PC-3 (cell line): ENCODE data around the gene LRRC3. TPM values are rescaled to one million over a fixed set of nuclear protein-coding genes. Genes with fewer than 3 reads are reported as not detected.
A peak's percentile ranks its signal among the peaks of the same experiment; 100 is the strongest.

ENCODE experiments used
- ATAC-seq: fragments of 200-7000 bp; cut with Tn5 transposase; 2 replicates; pipeline ENCODE4 v1.9.1; 2020; ENCODE audit warnings: mild to moderate bottlenecking, moderate library complexity
- Bru-seq: library from RNA; stranded (reverse); fragments of 400-500 nt; gene quantifications from one replicate; lab custom pipeline; 2021; lab: Mats Ljungman, UMichigan
- BruChase-seq, 2 experiments: library from RNA; stranded (reverse); fragments of 400-500 nt; gene quantifications; one replicate each; lab custom pipeline; 2021; lab: Mats Ljungman, UMichigan
- BruUV-seq: library from RNA; stranded (reverse); fragments of 400-500 nt; replicated peaks from 2 replicates; lab custom pipeline; 2021; lab: Mats Ljungman, UMichigan
- CTCF ChIA-PET: fragments of 300-600 bp; sonication (Branson Sonifier 250); formaldehyde crosslinking; loops from one replicate; lab custom pipeline; 2022; ENCODE audit warnings: antibody characterized with exemption; lab: Charles Lee
- POLR2A ChIA-PET: fragments of 300-600 bp; sonication (Branson Sonifier 250); formaldehyde crosslinking; loops from one replicate; lab custom pipeline; 2022; ENCODE audit warnings: antibody characterized with exemption; ENCODE audit not compliant: unreplicated experiment; lab: Charles Lee
- DNase-seq: peaks from one replicate; pipeline ENCODE4 v3.0.0-alpha.2; 2015
- H2AFZ ChIP-seq: fragments of 300-600 bp; sonication (generic); 2 replicates; pipeline ENCODE4 v1.6.0; 2016; ENCODE audit warnings: antibody characterized with exemption, low read length
- H3F3A ChIP-seq: fragments of 300-600 bp; sonication (generic); one replicate; pipeline ENCODE4 v1.6.0; 2017; ENCODE audit warnings: antibody characterized with exemption, low read length, control low read depth, mild to moderate bottlenecking; ENCODE audit not compliant: unreplicated experiment
- H3K27ac ChIP-seq: fragments of 300-600 bp; sonication (generic); 2 replicates; pipeline ENCODE4 v1.5.1; 2016; ENCODE audit warnings: mild to moderate bottlenecking, low read length
- H3K27me3 ChIP-seq: fragments of 300-600 bp; sonication (generic); 2 replicates; pipeline ENCODE4 v1.6.1; 2016; ENCODE audit warnings: low read length, mixed read lengths
- H3K36me3 ChIP-seq: fragments of 300-600 bp; sonication (generic); 2 replicates; pipeline ENCODE4 v1.6.1; 2016; ENCODE audit warnings: low read depth, mixed run types, low read length, mixed read lengths
- H3K4me1 ChIP-seq: fragments of 300-600 bp; sonication (generic); 2 replicates; pipeline ENCODE4 v1.5.1; 2016; ENCODE audit warnings: low read length; ENCODE audit not compliant: insufficient read depth
- H3K4me2 ChIP-seq: fragments of 300-600 bp; sonication (generic); 2 replicates; pipeline ENCODE4 v1.6.0; 2016; ENCODE audit warnings: low read length
- H3K4me3 ChIP-seq: fragments of 300-600 bp; sonication (generic); 2 replicates; pipeline ENCODE4 v1.5.1; 2016; ENCODE audit warnings: mild to moderate bottlenecking, low read length, mixed read lengths
- H3K79me2 ChIP-seq: fragments of 300-600 bp; sonication (generic); 2 replicates; pipeline ENCODE4 v1.6.1; 2017; ENCODE audit warnings: low read length, mixed read lengths
- H3K9ac ChIP-seq: fragments of 300-600 bp; sonication (generic); 2 replicates; pipeline ENCODE4 v1.6.0; 2016; ENCODE audit warnings: mild to moderate bottlenecking, low read length
- H3K9me2 ChIP-seq: fragments of 300-600 bp; sonication (generic); replicated peaks from 2 replicates; pipeline ENCODE4 v1.6.1; 2016; ENCODE audit warnings: mixed run types, low read length, mixed read lengths
- H3K9me3 ChIP-seq: fragments of 300-600 bp; sonication (generic); 2 replicates; pipeline ENCODE4 v1.6.1; 2016; ENCODE audit warnings: low read length, mixed read lengths
- H4K20me1 ChIP-seq: fragments of 300-600 bp; sonication (generic); 2 replicates; pipeline ENCODE4 v1.6.1; 2016; ENCODE audit warnings: low read length, mixed read lengths
- EZH2 ChIP-seq: fragments of 300-600 bp; sonication (generic); IDR thresholded peaks from one replicate; pipeline ENCODE4 v1.6.1; 2017; ENCODE audit warnings: antibody characterized with exemption, mild to moderate bottlenecking, low read length; ENCODE audit not compliant: unreplicated experiment
- EZH2phosphoT487 ChIP-seq: fragments of 300-600 bp; sonication (generic); IDR thresholded peaks from 2 replicates; pipeline ENCODE4 v1.6.1; 2018; ENCODE audit warnings: mild to moderate bottlenecking, antibody characterized with exemption, low read length, borderline replicate concordance
- intact Hi-C: fragments of 100-400 bp; cut with micrococcal nuclease; formaldehyde crosslinking; loops from 2 replicates; pipeline ENCODE4 v1.9.0; 2023
- long read RNA-seq: library from polyadenylated mRNA; unstranded; transcript quantifications from one replicate; pipeline ENCODE4 v2.0.0, GENCODE V29; 2021; ENCODE audit not compliant: unreplicated experiment
- total RNA-seq: library from RNA; depleted of rRNA; stranded (reverse); fragments of >200 nt; gene quantifications from 2 replicates; pipeline ENCODE4 v1.2.3, GENCODE V29; 2014; rRNA removed
- TF ChIP-seq, protein P1 (sequence below): fragments of 300-600 bp; sonication (generic); conservative IDR thresholded peaks from 2 replicates; pipeline ENCODE4 v1.5.1; 2017; ENCODE audit warnings: antibody characterized with exemption, low read depth, mild to moderate bottlenecking, low read length

The LRRC3 gene, protein sequence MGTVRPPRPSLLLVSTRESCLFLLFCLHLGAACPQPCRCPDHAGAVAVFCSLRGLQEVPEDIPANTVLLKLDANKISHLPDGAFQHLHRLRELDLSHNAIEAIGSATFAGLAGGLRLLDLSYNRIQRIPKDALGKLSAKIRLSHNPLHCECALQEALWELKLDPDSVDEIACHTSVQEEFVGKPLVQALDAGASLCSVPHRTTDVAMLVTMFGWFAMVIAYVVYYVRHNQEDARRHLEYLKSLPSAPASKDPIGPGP
- 3.1 and 4.1 TPM in 2 replicates for total RNA-seq
- Bru-seq, nascent RNA, result percentile 44 among the genes with signal in this experiment
- BruChase-seq, experiment 1, labeled RNA remaining after a 6-hour chase, result percentile 69 among the genes with signal in this experiment
- percentile 66 among the genes with signal in this experiment for BruChase-seq, experiment 2, labeled RNA remaining after a 2-hour chase
- long read RNA-seq, full-length matches to known transcripts, result 2 of 17 reads
- long read RNA-seq, partial matches to known transcripts, result 1 of 17 reads
- long read RNA-seq, other reads (novel, unspliced or antisense), result 14 of 17 reads

DNA sequence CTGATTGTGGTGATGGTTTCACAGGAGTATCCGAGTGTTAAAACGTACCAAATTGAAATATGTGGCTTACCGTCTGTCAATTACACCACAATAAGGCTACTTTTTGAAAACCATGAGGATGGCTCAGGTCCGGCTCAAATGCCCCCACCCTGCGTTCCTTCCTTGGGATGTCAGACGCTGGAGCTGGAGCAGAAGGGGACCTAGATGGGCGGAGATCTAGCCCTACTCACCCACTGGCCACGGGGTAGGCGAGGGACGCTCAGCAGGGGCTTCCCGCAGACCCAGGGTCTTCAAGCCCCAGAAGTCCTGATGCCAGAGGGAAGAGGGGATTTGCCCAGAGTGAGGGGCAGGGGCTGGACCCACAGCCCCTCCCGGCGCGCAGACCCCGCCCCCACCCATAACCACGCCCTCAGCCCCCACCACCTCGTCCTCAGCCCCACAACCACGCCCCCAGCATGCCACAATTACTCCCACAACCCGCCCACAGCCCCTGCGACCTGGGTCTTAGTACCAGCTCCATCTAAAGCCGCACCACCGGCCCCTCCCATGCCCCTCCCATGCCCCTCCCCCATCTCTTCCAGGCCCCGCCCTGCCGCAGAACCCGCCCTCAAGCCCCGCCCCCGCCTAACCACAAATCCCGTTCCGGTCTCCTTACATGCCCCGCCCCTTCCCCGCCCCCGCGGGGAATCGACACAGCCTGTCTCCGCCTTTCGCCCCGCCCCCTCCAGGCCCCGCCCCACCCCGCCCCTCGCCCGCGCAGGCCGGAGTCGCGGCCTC lies at the start of gene LRRC3:
LRRC3 (plus strand) TSS at position 764 of the 777 bp plus-strand sequence. CDS start 1,135 bp downstream, outside the sequence.
- TF ChIP-seq EZH2, result no peak
- TF ChIP-seq, protein P1, sequence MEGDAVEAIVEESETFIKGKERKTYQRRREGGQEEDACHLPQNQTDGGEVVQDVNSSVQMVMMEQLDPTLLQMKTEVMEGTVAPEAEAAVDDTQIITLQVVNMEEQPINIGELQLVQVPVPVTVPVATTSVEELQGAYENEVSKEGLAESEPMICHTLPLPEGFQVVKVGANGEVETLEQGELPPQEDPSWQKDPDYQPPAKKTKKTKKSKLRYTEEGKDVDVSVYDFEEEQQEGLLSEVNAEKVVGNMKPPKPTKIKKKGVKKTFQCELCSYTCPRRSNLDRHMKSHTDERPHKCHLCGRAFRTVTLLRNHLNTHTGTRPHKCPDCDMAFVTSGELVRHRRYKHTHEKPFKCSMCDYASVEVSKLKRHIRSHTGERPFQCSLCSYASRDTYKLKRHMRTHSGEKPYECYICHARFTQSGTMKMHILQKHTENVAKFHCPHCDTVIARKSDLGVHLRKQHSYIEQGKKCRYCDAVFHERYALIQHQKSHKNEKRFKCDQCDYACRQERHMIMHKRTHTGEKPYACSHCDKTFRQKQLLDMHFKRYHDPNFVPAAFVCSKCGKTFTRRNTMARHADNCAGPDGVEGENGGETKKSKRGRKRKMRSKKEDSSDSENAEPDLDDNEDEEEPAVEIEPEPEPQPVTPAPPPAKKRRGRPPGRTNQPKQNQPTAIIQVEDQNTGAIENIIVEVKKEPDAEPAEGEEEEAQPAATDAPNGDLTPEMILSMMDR, result no peak
- H2AFZ ChIP-seq, result peak within 1 kb of the TSS; percentile 92
- no peak within 1 kb of the TSS for H3K27ac ChIP-seq
- no peaks in the 10 kb centered on the region for H3K9me2 ChIP-seq
- H3K4me1 ChIP-seq, result no peaks in the 10 kb centered on the region
- DNase-seq (peak; percentile 86), ATAC-seq (peak; percentile 74)
- ChIA-PET CTCF (interaction anchor here (0.6 kb wide), 1 partner anchor 87 kb away, joined by 3 read pairs; no protein-coding TSS in a partner anchor), POLR2A (no interaction called here)
- no TSS peak for BruUV-seq
- H3K4me3 ChIP-seq, result peak within 1 kb of the TSS; percentile 81
- peak within 1 kb of the TSS; percentile 75 for H3K9ac ChIP-seq
- H3F3A ChIP-seq, result no peaks in the 10 kb centered on the region
- peak within 1 kb of the TSS; percentile 98 for H3K4me2 ChIP-seq
- intact Hi-C loops, result loop anchor here (10.0 kb wide), 1 partner anchor 120 kb away; the partner anchor contains the start of gene CFAP410
- H3K79me2 ChIP-seq, result no peaks in the 10 kb centered on the region
- H3K27me3 ChIP-seq, result peaks cover 13% of the 10 kb centered on the region; the same call in 1 of the 2 replicates
- no peaks in the 10 kb centered on the region for H3K36me3 ChIP-seq
- H4K20me1 ChIP-seq, result no peaks in the 10 kb centered on the region
- no peaks in the 10 kb centered on the region for H3K9me3 ChIP-seq

DNA sequence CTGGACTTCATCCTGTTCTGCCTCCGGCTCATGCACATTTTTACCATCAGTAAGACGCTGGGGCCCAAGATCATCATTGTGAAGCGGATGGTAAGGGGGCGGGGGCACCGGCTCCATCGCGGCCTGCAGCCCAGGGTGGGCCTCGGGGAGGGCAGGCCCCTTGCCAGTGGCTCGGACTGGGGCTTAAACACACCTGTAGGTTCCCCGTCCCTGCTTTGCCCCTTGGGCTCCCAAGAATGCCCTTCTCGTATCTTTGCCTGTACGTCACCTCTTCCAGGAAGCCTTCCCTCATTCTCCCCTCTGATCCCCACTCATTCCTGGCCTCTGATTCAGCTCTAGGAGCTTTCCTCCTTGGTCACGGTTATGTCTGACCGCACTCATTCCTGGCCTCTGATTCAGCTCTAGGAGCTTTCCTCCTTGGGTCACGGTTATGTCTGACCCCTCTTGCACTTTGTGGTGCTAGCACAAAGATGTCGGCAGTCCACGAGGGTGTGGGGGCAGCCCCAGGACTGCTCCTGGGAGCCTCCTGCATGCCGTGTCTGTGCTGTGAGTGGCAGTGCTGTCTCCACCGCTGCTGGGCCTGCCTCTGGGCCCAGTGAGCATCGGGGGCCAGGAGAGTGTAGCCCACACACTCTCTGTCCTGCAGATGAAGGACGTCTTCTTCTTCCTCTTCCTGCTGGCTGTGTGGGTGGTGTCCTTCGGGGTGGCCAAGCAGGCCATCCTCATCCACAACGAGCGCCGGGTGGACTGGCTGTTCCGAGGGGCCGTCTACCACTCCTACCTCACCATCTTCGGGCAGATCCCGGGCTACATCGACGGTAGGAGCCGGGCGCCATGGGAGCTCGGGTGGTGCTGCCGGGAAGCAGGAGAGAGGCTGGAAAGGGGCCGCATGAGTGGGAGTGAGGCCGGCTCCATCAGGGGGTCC lies 49.1 kb upstream of the LRRC3 start:
- no peaks in the 10 kb centered on the region for H3K9me2 ChIP-seq
- DNase-seq (peak; percentile 28), ATAC-seq (no peak)
- TF ChIP-seq EZH2phosphoT487 (no peak), EZH2 (no peak)
- TF ChIP-seq, protein P1, result no peak
- H3K9me3 ChIP-seq, result 0 out of 2 replicates have a peak, but pooled peaks cover 10% of the 10 kb centered on the region
- no peaks in the 10 kb centered on the region for H3K79me2 ChIP-seq
- H3K4me2 ChIP-seq, result no peak overlapping the region
- no peaks in the 10 kb centered on the region for H4K20me1 ChIP-seq
- no peak overlapping the region for H3K27ac ChIP-seq
- no peak overlapping the region for H3K9ac ChIP-seq
- no peak overlapping the region for H2AFZ ChIP-seq
- H3K4me1 ChIP-seq, result no peaks in the 10 kb centered on the region
- peaks cover under 1% of the 10 kb centered on the region; the same call in 1 of the 2 replicates for H3K27me3 ChIP-seq
- no TSS peak for BruUV-seq
- no peak overlapping the region for H3K4me3 ChIP-seq
- H3F3A ChIP-seq, result no peaks in the 10 kb centered on the region
- intact Hi-C loops, result no loop called here
- H3K36me3 ChIP-seq, result no peaks in the 10 kb centered on the region
- CTCF ChIA-PET, result no interaction called here
- POLR2A ChIA-PET, result no interaction called here
